Adrenal gland (tissue), 12 donors: ENCODE data around the gene BSDC1. TPM values are rescaled to one million over a fixed set of nuclear protein-coding genes. Genes with fewer than 3 reads are reported as not detected.

Experiments
- DNase-seq, 7 donors: peaks; one replicate each; pipeline ENCODE4 v3.0.0-alpha.2; 2019 to 2020
- H3K27ac ChIP-seq, 5 donors: fragments of 200-600 bp; sonication (generic) in 4 of 5; 1 replicate in 3 of 5; 2 replicates in 2 of 5; pipeline versions ENCODE4 v1.5.1 to v1.8.0; 2016 to 2020; ENCODE audit warnings: mild to moderate bottlenecking in 1 of 5
- H3K27me3 ChIP-seq: fragments of 200-600 bp; 2 replicates; pipeline ENCODE4 v1.8.0; 2021
- H3K36me3 ChIP-seq, 2 donors: fragments of 200-600 bp; replicated peaks in 1 of 2; 1 replicate in 1 of 2; 2 replicates in 1 of 2; pipeline versions ENCODE4 v1.5.1 to v1.8.0; 2018 to 2022
- H3K4me1 ChIP-seq, 2 donors: fragments of 200-600 bp; replicated peaks in 1 of 2; 1 replicate in 1 of 2; 2 replicates in 1 of 2; pipeline versions ENCODE4 v1.5.1 to v1.8.0; 2018 to 2021
- H3K4me3 ChIP-seq, 4 donors: fragments of 200-600 bp; sonication (generic) in 3 of 4; one replicate each; pipeline ENCODE4 v1.5.1; 2016 to 2018
- H3K9me3 ChIP-seq, 3 donors: fragments of 200-600 bp; sonication (generic) in 1 of 3; replicated peaks in 1 of 3; 1 replicate in 2 of 3; 2 replicates in 1 of 3; pipeline versions ENCODE4 v1.5.1 to v1.8.0; 2016 to 2021
- CTCF ChIP-seq, 6 experiments: fragments of 450-650 bp in 4 of 6; fragments of 200-600 bp in 2 of 6; sonication (generic) in 1 of 6; IDR thresholded peaks; 1 replicate in 5 of 6; 2 replicates in 1 of 6; pipeline versions ENCODE4 v1.5.1 to v1.8.0; 2016 to 2021; ENCODE audit warnings: antibody characterized with exemption in 6 of 6, mild to moderate bottlenecking in 2 of 6, moderate library complexity in 1 of 6
- POLR2A ChIP-seq, 2 donors: fragments of 450-650 bp; IDR thresholded peaks; one replicate each; pipeline ENCODE4 v1.6.1; 2017; ENCODE audit warnings: antibody characterized with exemption in 2 of 2, mild to moderate bottlenecking in 2 of 2, moderate library complexity in 1 of 2
- WGBS, 4 donors: extraction: QIAGEN DNeasy Blood & Tissue Kit in 2 of 4; methylation state at CpG; one replicate each; pipeline versions ENCODE4 v1.1.5 to v1.1.7; 2013 to 2017; 5-methylcytosine and 5-hydroxymethylcytosine counted together
- intact Hi-C, 2 donors: fragments of 100-400 bp; cut with DNase I; formaldehyde crosslinking; loops; one replicate each; pipeline versions ENCODE4 v1.14.1 to v1.15.0; 2022 to 2023
- polyA plus RNA-seq, 3 donors: library from polyadenylated mRNA; stranded (reverse); fragments of 200-250 nt in 2 of 3; fragments of 350-450 nt in 1 of 3; fragmentation: Illumina TruSeq in 1 of 3; extraction: RNeasy Lipid Tissue Mini Kit (QIAGEN cat#74804) in 1 of 3; gene quantifications; one replicate each; pipeline ENCODE4 v1.2.3, GENCODE V29; 2013 to 2014
- total RNA-seq, 9 donors: library from RNA; depleted of rRNA in 4 of 9; stranded (reverse); fragments of >200 nt in 4 of 9; fragments of 120-200 nt in 1 of 9; fragmentation: NEBNext Ultra II Directional in 1 of 9; extraction: Animal tissue kit (Norgen Biotek cat#: 25700) in 1 of 9; gene quantifications; one replicate each; pipeline versions ENCODE4 v1.1.0 to v1.2.4, GENCODE V29; 2013 to 2023
- donor health status: healthy with polysubstance abuse.
- donor health status: Bipolar disorder and iron deficiency.
- donor health status: DM: yes; HTN: yes; CAD: no.
- donor health status: DM: no; HTN: no; CAD: no.
- donor health status: DM: no; HTN: no; CAD: no.
- donor health status: DM: yes; HTN: yes; CAD: no.

Gene BSDC1
- total and polyA plus RNA-seq, 12 donors: 47.9 to 153 (median 107) TPM

- DNase-seq: no peak
- TF ChIP-seq POLR2A (IDR thresholded peaks at IDR 0.05): no peak
- TF ChIP-seq CTCF (IDR thresholded peaks at IDR 0.05): peak in 2 of 6 experiments; percentile 4 to 11
- Histone ChIP-seq H3K36me3 (peaks cover 0 to 83% of the 10 kb centered on the region in 2 donors), H3K9me3 (no peaks in the 10 kb centered on the region), H3K4me3 (no peak overlapping the region), H3K4me1 (no peaks in the 10 kb centered on the region), H3K27me3 (no peaks in the 10 kb centered on the region), H3K27ac (no peak overlapping the region)
- intact Hi-C loops: no loop called here
- 76 to 83% (median 79%) methylated on average over 5 of the region's 5 CpGs for WGBS, 4 donors
Measured at GRCh38 chr1:32372149-32372756, 22.0 kb downstream of the BSDC1 start.

- TF ChIP-seq CTCF (IDR thresholded peaks at IDR 0.05) (no peak), POLR2A (IDR thresholded peaks at IDR 0.05) (no peak)
- intact Hi-C loops: no loop called here
- 93 to 98% (median 96%) methylated on average over 6 to 7 of the region's 7 CpGs for WGBS, 4 donors
- Histone ChIP-seq H3K4me3 (no peak overlapping the region), H3K36me3 (peaks cover 0 to 75% of the 10 kb centered on the region in 2 donors), H3K27me3 (no peaks in the 10 kb centered on the region), H3K27ac (no peak overlapping the region), H3K9me3 (no peaks in the 10 kb centered on the region), H3K4me1 (no peaks in the 10 kb centered on the region)
- no peak for DNase-seq
Measured at GRCh38 chr1:32367912-32368635, 26.2 kb downstream of the BSDC1 start.

GRCh38 chr1:32365445-32365844, 28.8 kb downstream of the BSDC1 start:
- H3K27me3 ChIP-seq: no peaks in the 10 kb centered on the region
- H3K36me3 ChIP-seq: peaks cover 0 to 58% of the 10 kb centered on the region in 2 donors
- no peak for DNase-seq
- H3K4me1 ChIP-seq: peaks cover 14 to 18% of the 10 kb centered on the region in 2 donors
- H3K27ac ChIP-seq: no peak overlapping the region
- intact Hi-C loops: no loop called here
- H3K4me3 ChIP-seq: no peak overlapping the region
- no peaks in the 10 kb centered on the region for H3K9me3 ChIP-seq
- WGBS, 4 donors: 66 to 85% (median 79%) methylated on average over 6 of the region's 6 CpGs
- TF ChIP-seq CTCF (IDR thresholded peaks at IDR 0.05) (no peak), POLR2A (IDR thresholded peaks at IDR 0.05) (no peak)

GRCh38 chr1:32364836-32365235, 29.4 kb downstream of the BSDC1 start:
- H3K9me3 ChIP-seq: no peaks in the 10 kb centered on the region
- H3K27me3 ChIP-seq: no peaks in the 10 kb centered on the region
- H3K36me3 ChIP-seq: peaks cover 0 to 58% of the 10 kb centered on the region in 2 donors
- H3K4me1 ChIP-seq: peaks cover 14 to 18% of the 10 kb centered on the region in 2 donors
- WGBS, 4 donors: 87 to 94% (median 89%) methylated on average over 5 of the region's 5 CpGs
- no peak overlapping the region for H3K4me3 ChIP-seq
- H3K27ac ChIP-seq: no peak overlapping the region
- no peak for DNase-seq
- intact Hi-C loops: no loop called here
- TF ChIP-seq POLR2A (IDR thresholded peaks at IDR 0.05): no peak
- no peak for TF ChIP-seq CTCF (IDR thresholded peaks at IDR 0.05)
